ENCODE data around the gene SMIM14. TPM values are rescaled to one million over a fixed set of nuclear protein-coding genes. Genes with fewer than 3 reads are reported as not detected.
"Not testable (repeated sequence)": the region's sequence is repeated elsewhere in the genome, so short reads cannot be mapped to it uniquely, and the experiment has no call there.

The SMIM14 gene
- total and polyA plus RNA-seq, 4 donors = 42.1 to 64.1 (median 51.2) TPM

DNA sequence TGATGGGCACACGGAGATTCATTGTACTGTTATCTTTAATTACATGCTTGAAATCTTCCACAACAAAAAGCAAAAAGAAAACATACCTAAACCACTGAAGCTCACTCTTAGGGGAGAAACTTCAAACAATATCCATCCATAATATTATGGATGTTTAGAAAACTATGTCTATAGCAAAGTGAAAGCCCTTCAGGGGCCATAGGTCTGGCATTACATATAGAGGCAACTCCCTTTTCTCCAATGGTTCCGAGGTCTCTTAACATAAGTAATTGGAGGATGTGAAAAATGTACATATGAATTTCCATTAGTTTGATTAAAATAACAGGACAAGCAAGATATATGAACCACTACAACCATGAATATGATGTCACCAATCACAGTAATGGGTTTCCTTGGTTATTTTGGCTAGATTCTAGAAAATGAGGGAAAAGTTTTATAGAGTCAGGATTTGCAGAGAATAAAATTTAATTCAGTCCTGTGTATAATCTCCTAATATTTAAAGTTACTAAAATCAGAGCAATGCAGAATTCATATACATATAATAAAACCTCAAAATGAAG, 122.2 kb downstream of the SMIM14 start:
- DNase-seq (ENCODE audit: low read depth in 4 of 6, low spot score in 6 of 6) = no peak
- WGBS (ENCODE audit: insufficient coverage) = no CpG with 5 or more reads among the region's 2 CpGs
- H3K36me3 ChIP-seq (ENCODE audit: control insufficient read depth, insufficient read depth, low read length) = peaks cover 34% of the 10 kb centered on the region
- H3K27me3 ChIP-seq (ENCODE audit: control insufficient read depth, insufficient read depth, low read length) = no peaks in the 10 kb centered on the region
- H3K9me3 ChIP-seq (ENCODE audit: control insufficient read depth, insufficient read depth, low read length) = no peaks in the 10 kb centered on the region
- no peak overlapping the region for H3K27ac ChIP-seq (ENCODE audit: low read depth, low read length)
- H3K4me3 ChIP-seq (ENCODE audit: low read depth, low read length) = no peak overlapping the region
- no peaks in the 10 kb centered on the region for H3K4me1 ChIP-seq (ENCODE audit: control insufficient read depth, insufficient read depth, low read length)

DNA sequence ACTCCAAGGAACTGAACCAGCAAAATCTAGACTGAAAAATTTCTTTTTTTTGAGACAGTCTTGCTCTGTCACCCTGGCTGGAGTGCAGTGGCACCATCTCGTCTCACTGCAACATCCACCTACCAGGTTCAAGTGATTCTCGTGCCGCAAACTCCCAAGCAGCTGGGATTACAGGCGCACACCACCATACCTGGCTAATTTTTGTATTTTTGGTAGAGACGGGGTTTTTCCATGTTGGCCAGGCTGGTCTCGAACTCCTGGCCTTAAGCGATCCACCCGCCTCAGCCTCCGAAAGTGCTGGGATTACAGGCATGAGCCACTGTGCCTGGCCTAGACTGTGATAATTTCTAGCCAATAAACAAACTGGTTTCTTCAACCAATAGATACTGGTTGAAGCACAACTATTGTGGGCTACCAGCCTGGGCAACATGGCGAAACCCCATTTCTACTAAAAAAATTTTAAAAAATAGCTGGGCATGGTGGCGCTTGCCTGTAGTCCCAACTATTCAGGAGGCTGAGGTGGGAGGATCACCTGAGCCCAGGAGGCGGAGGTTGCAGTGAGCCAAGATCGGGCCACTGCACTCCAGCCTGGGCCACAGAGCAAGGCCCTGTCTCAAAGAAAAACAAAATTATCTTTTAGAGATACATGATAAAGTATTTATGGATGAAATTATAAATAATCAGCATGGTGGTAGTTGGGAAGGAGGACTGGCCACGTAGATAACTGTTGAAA, 122.8 kb downstream of the SMIM14 start:
- not testable (repeated sequence) for H3K4me3 ChIP-seq (ENCODE audit: low read depth, low read length); H3K4me1 ChIP-seq (ENCODE audit: control insufficient read depth, insufficient read depth, low read length); H3K9me3 ChIP-seq (ENCODE audit: control insufficient read depth, insufficient read depth, low read length); DNase-seq (ENCODE audit: low read depth in 4 of 6, low spot score in 6 of 6); H3K27me3 ChIP-seq (ENCODE audit: control insufficient read depth, insufficient read depth, low read length); H3K27ac ChIP-seq (ENCODE audit: low read depth, low read length)
- H3K36me3 ChIP-seq (ENCODE audit: control insufficient read depth, insufficient read depth, low read length) = peaks cover 34% of the 10 kb centered on the region
- WGBS (ENCODE audit: insufficient coverage) = 96% methylated on average over 6 of the region's 14 CpGs

DNA sequence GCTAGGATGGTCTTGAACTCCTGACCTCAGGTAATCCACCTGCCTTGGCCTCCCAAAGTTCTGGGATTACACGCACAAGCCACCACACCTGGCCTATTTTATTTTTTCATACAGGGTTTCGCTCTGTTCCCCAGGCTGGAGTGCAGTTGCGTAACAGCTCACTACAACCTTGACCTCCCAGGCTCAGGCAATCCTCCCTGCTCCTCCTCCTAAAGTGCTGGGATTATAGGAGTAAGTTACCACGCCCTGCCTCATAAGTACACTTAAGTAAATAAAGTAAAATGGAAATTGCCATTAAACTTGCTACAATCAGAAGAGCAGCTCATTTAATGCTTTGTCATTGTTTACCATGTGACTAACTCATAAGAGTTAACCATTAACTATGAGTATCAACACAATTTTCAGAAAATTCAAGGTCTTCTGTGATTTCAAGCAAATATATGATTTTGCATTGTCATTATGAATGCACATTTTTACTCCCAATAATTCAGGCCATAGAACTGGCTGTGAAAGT, 123.7 kb downstream of the SMIM14 start:
- WGBS (ENCODE audit: insufficient coverage) = 100% methylated on average over 1 of the region's 4 CpGs
- Histone ChIP-seq H3K4me1 (ENCODE audit: control insufficient read depth, insufficient read depth, low read length) (no peaks in the 10 kb centered on the region), H3K27me3 (ENCODE audit: control insufficient read depth, insufficient read depth, low read length) (no peaks in the 10 kb centered on the region), H3K9me3 (ENCODE audit: control insufficient read depth, insufficient read depth, low read length) (no peaks in the 10 kb centered on the region), H3K36me3 (ENCODE audit: control insufficient read depth, insufficient read depth, low read length) (peaks cover 32% of the 10 kb centered on the region), H3K27ac (ENCODE audit: low read depth, low read length) (no peak overlapping the region), H3K4me3 (ENCODE audit: low read depth, low read length) (no peak overlapping the region)
- no peak for DNase-seq (ENCODE audit: low read depth in 4 of 6, low spot score in 6 of 6)

DNA sequence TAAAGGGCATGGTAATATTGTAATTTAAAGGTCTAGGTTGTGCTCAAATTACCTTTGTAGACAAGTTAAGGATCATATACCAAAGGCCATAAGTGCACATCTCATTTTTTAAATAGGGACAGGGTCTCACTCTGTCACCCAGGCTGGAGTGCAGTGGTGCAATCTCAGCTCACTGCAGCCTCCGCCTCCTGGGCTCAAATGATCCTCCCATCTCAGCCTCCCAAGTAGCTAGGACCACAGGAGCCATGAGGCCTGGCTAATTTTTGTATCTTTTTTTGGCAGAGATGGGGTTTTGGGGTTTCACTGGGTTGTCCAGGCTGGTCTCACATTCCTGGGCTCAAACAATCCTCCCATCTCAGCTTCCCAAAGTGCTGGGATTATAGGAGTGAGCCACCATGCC, 124.4 kb downstream of the SMIM14 start:
- H3K27ac ChIP-seq (ENCODE audit: low read depth, low read length); H3K9me3 ChIP-seq (ENCODE audit: control insufficient read depth, insufficient read depth, low read length); H3K4me1 ChIP-seq (ENCODE audit: control insufficient read depth, insufficient read depth, low read length); H3K27me3 ChIP-seq (ENCODE audit: control insufficient read depth, insufficient read depth, low read length); DNase-seq (ENCODE audit: low read depth in 4 of 6, low spot score in 6 of 6); H3K4me3 ChIP-seq (ENCODE audit: low read depth, low read length): not testable (repeated sequence)
- peaks cover 30% of the 10 kb centered on the region for H3K36me3 ChIP-seq (ENCODE audit: control insufficient read depth, insufficient read depth, low read length)
- 100% methylated on average over 1 of the region's 1 CpG for WGBS (ENCODE audit: insufficient coverage)

- Histone ChIP-seq H3K27me3 (ENCODE audit: control insufficient read depth, insufficient read depth, low read length) (no peaks in the 10 kb centered on the region), H3K4me3 (ENCODE audit: low read depth, low read length) (no peak overlapping the region), H3K27ac (ENCODE audit: low read depth, low read length) (no peak overlapping the region), H3K9me3 (ENCODE audit: control insufficient read depth, insufficient read depth, low read length) (no peaks in the 10 kb centered on the region), H3K4me1 (ENCODE audit: control insufficient read depth, insufficient read depth, low read length) (no peaks in the 10 kb centered on the region), H3K36me3 (ENCODE audit: control insufficient read depth, insufficient read depth, low read length) (peaks cover 28% of the 10 kb centered on the region)
- DNase-seq (ENCODE audit: low read depth in 4 of 6, low spot score in 6 of 6) = no peak
- no CpG with 5 or more reads among the region's 5 CpGs for WGBS (ENCODE audit: insufficient coverage)
Measured at GRCh38 chr4:39510348-39510929, 128.2 kb downstream of the SMIM14 start.

DNA sequence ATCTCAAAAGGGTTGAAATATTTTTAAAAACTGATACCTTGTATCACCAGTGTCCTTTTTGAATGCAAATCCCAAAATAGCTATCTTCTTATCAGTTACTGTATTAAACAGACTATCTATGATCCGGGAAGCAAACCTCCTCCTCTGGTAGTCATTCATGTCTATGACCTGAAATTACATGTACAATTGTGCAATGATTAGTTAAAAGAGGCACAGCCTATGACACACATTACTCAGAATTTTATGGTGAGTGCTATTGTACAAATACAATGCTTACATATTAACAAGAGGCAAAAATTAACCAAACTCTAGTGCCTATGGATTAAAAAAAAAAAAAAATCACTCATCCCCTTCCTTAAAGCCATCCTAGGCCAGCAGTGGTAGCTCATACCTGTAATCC, 133.1 kb downstream of the SMIM14 start:
- Histone ChIP-seq H3K27me3 (ENCODE audit: control insufficient read depth, insufficient read depth, low read length) (no peaks in the 10 kb centered on the region), H3K4me3 (ENCODE audit: low read depth, low read length) (no peak overlapping the region), H3K9me3 (ENCODE audit: control insufficient read depth, insufficient read depth, low read length) (no peaks in the 10 kb centered on the region), H3K4me1 (ENCODE audit: control insufficient read depth, insufficient read depth, low read length) (no peaks in the 10 kb centered on the region), H3K27ac (ENCODE audit: low read depth, low read length) (no peak overlapping the region), H3K36me3 (ENCODE audit: control insufficient read depth, insufficient read depth, low read length) (peaks cover 56% of the 10 kb centered on the region)
- DNase-seq (ENCODE audit: low read depth in 4 of 6, low spot score in 6 of 6) = no peak
- 100% methylated on average over 1 of the region's 1 CpG for WGBS (ENCODE audit: insufficient coverage)

DNA sequence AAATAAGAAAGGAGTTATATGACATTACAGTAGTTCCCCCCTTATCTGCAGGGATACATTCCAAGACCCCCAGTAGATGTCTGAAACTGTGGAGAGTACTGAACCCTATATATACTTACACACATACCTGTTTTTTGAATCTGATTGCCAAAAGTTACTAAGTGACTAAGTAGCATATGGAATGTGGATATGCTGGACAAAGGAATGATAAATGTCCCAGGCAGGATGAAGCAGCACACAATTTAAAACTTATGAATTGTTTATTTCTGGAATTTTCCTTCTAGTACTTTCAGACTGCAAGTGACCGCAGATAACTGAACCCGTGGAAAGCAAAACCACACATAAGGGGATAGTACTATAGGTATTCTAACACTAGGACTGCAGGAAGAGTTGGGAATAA, 134.1 kb downstream of the SMIM14 start:
- no peak for DNase-seq (ENCODE audit: low read depth in 4 of 6, low spot score in 6 of 6)
- H3K4me1 ChIP-seq (ENCODE audit: control insufficient read depth, insufficient read depth, low read length) = no peaks in the 10 kb centered on the region
- no peak overlapping the region for H3K4me3 ChIP-seq (ENCODE audit: low read depth, low read length)
- H3K27me3 ChIP-seq (ENCODE audit: control insufficient read depth, insufficient read depth, low read length) = no peaks in the 10 kb centered on the region
- no peaks in the 10 kb centered on the region for H3K9me3 ChIP-seq (ENCODE audit: control insufficient read depth, insufficient read depth, low read length)
- WGBS (ENCODE audit: insufficient coverage) = 100% methylated on average over 1 of the region's 2 CpGs
- H3K36me3 ChIP-seq (ENCODE audit: control insufficient read depth, insufficient read depth, low read length) = peaks cover 60% of the 10 kb centered on the region
- no peak overlapping the region for H3K27ac ChIP-seq (ENCODE audit: low read depth, low read length)

DNA sequence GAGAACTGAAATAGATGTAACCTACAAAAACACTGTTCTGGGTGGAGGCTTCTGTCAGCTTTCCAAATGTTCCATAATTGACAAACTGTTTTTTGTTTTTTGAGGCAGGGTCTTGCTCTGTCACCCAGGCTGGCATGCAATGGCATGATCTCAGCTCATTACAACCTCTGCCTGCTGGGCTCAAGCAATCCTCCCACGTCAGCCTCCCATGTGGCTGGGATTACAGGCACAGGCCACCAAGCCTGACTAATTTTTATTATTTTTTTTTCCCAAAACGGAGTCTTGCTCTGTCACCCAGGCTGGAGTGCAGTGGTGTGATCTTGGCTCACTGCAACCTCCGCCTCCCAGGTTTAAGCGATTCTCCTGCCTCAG, 136.0 kb downstream of the SMIM14 start:
- H3K4me3 ChIP-seq (ENCODE audit: low read depth, low read length); H3K27me3 ChIP-seq (ENCODE audit: control insufficient read depth, insufficient read depth, low read length); H3K27ac ChIP-seq (ENCODE audit: low read depth, low read length); H3K4me1 ChIP-seq (ENCODE audit: control insufficient read depth, insufficient read depth, low read length); DNase-seq (ENCODE audit: low read depth in 4 of 6, low spot score in 6 of 6); H3K9me3 ChIP-seq (ENCODE audit: control insufficient read depth, insufficient read depth, low read length): not testable (repeated sequence)
- peaks cover 52% of the 10 kb centered on the region for H3K36me3 ChIP-seq (ENCODE audit: control insufficient read depth, insufficient read depth, low read length)
- 96% methylated on average over 4 of the region's 4 CpGs for WGBS (ENCODE audit: insufficient coverage)

DNA sequence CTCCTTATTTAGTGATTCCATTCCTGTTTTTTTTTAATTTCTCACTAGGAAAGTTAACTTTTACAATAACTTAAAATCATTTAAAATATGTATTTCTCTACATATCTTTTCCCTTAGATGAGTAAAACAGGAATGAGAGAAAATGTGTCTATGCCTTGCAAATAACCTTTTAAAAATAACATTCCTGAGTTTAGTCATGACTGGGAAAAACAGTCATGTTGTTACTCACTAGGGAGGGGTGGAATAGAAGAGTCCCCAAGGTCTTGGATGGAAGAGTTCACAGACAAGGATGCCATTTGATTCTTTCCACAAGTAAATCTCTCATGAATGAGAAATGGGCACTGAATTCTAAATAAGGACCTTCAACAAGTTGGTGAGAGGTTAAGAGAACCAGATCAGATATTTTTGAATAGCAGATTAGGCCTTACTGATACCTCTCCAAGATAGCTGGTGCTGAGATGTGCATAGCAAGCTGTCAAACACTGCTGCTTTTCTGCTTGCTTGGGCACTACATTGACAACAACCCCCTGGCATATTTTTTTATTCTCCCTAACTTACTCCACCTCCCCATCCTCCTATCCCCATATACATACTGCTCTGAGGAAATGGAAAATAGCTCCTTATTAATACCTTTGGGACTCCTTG, 136.5 kb downstream of the SMIM14 start:
- no peaks in the 10 kb centered on the region for H3K9me3 ChIP-seq (ENCODE audit: control insufficient read depth, insufficient read depth, low read length)
- no peaks in the 10 kb centered on the region for H3K27me3 ChIP-seq (ENCODE audit: control insufficient read depth, insufficient read depth, low read length)
- H3K4me3 ChIP-seq (ENCODE audit: low read depth, low read length) = no peak overlapping the region
- no peaks in the 10 kb centered on the region for H3K4me1 ChIP-seq (ENCODE audit: control insufficient read depth, insufficient read depth, low read length)
- peaks cover 50% of the 10 kb centered on the region for H3K36me3 ChIP-seq (ENCODE audit: control insufficient read depth, insufficient read depth, low read length)
- no peak overlapping the region for H3K27ac ChIP-seq (ENCODE audit: low read depth, low read length)
- DNase-seq (ENCODE audit: low read depth in 4 of 6, low spot score in 6 of 6) = no peak

DNA sequence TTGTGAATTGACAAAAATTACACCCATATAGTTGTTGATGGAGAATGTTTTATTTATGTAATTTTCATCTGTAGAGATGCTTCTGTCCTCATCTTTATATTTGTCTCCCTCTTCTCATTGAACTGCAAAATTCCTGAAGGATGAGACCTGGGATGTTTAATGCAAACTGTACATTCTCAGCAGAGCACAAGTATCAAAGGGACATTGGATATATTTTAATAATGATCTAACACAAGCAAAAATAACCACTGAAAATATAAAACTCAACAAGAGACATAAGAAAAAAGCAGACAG, 140.0 kb downstream of the SMIM14 start:
- Histone ChIP-seq H3K27ac (ENCODE audit: low read depth, low read length) (no peak overlapping the region), H3K36me3 (ENCODE audit: control insufficient read depth, insufficient read depth, low read length) (peaks cover 32% of the 10 kb centered on the region), H3K4me1 (ENCODE audit: control insufficient read depth, insufficient read depth, low read length) (no peaks in the 10 kb centered on the region), H3K4me3 (ENCODE audit: low read depth, low read length) (no peak overlapping the region), H3K27me3 (ENCODE audit: control insufficient read depth, insufficient read depth, low read length) (no peaks in the 10 kb centered on the region), H3K9me3 (ENCODE audit: control insufficient read depth, insufficient read depth, low read length) (no peaks in the 10 kb centered on the region)
- DNase-seq (ENCODE audit: low read depth in 4 of 6, low spot score in 6 of 6) = no peak

Data from spinal cord (tissue), 10 donors.